Sigmoid colon (tissue), 3 donors: ENCODE data around the gene KMT5C.

Experiments used
- POLR2A ChIP-seq, 2 donors: fragments of 450-650 bp; IDR thresholded peaks; one replicate each; pipeline ENCODE4 v1.6.1; 2016; ENCODE audit warnings: antibody characterized with exemption in 2 of 2, mild to moderate bottlenecking in 2 of 2, moderate library complexity in 2 of 2
- TF ChIP-seq, protein P1 (sequence below), 4 experiments: fragments of 450-650 bp in 3 of 4; fragments of 200-600 bp in 1 of 4; IDR thresholded peaks; one replicate each; pipeline ENCODE4 v1.5.1; 2016 to 2019; ENCODE audit warnings: antibody characterized with exemption in 4 of 4, mild to moderate bottlenecking in 3 of 4, moderate library complexity in 2 of 4

DNA sequence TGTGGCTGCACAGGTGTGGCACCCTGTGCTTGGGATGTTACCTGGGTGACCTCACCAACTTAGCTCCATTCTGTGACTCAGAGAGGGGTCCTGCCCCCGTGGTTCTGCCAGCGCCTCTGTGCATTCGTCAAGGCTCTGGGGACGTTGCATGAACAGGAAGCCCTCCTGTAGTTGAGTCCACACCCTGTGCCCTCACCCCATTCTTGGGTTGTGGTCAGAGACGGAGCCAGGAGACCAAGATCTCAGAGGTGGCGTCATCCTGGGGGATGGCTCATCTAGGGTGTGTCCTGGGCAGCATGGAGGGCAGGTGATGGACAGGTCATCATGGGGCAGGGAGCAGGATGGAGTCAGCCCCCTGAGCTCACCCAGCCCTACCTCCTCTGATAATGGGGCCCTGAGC, 12.4 kb downstream of the KMT5C start:
- TF ChIP-seq, protein P1, sequence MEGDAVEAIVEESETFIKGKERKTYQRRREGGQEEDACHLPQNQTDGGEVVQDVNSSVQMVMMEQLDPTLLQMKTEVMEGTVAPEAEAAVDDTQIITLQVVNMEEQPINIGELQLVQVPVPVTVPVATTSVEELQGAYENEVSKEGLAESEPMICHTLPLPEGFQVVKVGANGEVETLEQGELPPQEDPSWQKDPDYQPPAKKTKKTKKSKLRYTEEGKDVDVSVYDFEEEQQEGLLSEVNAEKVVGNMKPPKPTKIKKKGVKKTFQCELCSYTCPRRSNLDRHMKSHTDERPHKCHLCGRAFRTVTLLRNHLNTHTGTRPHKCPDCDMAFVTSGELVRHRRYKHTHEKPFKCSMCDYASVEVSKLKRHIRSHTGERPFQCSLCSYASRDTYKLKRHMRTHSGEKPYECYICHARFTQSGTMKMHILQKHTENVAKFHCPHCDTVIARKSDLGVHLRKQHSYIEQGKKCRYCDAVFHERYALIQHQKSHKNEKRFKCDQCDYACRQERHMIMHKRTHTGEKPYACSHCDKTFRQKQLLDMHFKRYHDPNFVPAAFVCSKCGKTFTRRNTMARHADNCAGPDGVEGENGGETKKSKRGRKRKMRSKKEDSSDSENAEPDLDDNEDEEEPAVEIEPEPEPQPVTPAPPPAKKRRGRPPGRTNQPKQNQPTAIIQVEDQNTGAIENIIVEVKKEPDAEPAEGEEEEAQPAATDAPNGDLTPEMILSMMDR (IDR thresholded peaks at IDR 0.05) = no peak
- TF ChIP-seq POLR2A (IDR thresholded peaks at IDR 0.05) = no peak
